Left cardiac atrium (tissue), 4 donors: Measurements from ENCODE around the gene NACC1. TPM values are rescaled to one million over a fixed set of nuclear protein-coding genes. Genes with fewer than 3 reads are reported as not detected.

Experiments used
- ATAC-seq, 2 donors: fragments of 200-7000 bp; cut with Tn5 transposase; one replicate each; pipeline ENCODE4 v1.9.1; 2020; ENCODE audit warnings: mild to moderate bottlenecking in 2 of 2, moderate library complexity in 2 of 2
- DNase-seq: peaks from one replicate; pipeline ENCODE4 v3.0.0-alpha.2; 2020
- intact Hi-C, 2 donors: fragments of 100-400 bp; cut with DNase I; formaldehyde crosslinking; loops; one replicate each; pipeline versions ENCODE4 v1.14.1 to v1.15.1; 2022 to 2023
- total RNA-seq, 2 donors: library from RNA; stranded (reverse); fragmentation: NEBNext Ultra II Directional; extraction: Animal tissue kit (Norgen Biotek cat#: 25700); gene quantifications; one replicate each; pipeline ENCODE4 v1.2.1, GENCODE V29; 2021
- donor health status: DM: no; HTN: yes; CAD: no.
- donor health status: DM: no; HTN: yes; CAD: no; lungs with severe emphysema.
- donor health status: DM: yes; HTN: yes; CAD: no.
- donor health status: Dilated cardiomyopathy.

Gene NACC1
- total RNA-seq, 2 donors from 2014 or later, result 34.9 to 47.8 TPM

DNA sequence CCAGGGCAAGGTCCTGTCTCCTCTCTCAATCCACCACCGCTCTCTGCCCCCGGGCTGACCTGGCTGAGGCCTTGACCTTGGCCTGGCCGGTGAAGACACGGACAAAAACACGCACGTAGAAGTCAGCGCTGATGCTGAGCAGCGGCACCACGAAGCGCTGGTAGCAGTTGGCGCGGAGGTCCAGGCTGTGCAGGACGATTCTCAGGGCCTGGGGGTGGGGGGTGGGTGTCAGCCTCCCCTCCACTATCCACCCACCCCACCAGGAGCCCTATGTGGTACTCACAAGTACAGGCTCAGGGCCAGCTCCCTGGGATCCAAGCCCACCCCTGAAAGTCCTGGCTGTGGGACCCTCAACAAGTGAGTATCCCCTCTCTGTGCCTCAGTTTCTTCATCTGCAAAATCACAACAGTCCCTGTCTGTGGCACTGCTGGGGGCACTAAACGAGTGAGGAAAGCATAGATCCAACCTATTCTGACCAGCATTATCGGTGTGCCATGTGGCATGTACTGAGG, 7.9 kb upstream of the NACC1 start:
- DNase-seq (no peak), ATAC-seq (no peak)
- intact Hi-C loops, result no loop called here

DNA sequence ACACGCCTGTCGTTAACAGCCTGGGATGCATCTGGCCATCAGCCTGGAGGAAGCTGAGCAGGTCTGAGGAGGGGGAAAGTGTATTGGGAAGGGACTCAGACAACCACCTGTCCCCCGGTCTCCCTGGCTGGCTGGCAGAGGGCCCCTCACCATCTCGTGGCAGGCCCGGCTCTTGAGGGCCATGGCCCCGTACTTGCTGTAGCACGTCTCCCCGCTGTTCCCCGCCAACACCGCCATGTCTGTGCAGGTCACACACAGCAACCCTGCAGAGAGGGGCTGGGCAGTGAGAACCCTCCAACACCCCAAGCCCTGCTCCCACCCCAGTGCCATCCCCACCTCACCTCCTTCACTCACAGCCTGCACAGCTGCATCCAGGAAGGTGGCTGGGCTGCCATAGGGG, 5.5 kb upstream of the NACC1 start:
- ATAC-seq (no peak), DNase-seq (no peak)
- intact Hi-C loops, result no loop called here

GRCh38 chr19:13115936-13116281, 2.2 kb upstream of the NACC1 start:
- ATAC-seq, result no peak
- DNase-seq, result no peak
- intact Hi-C loops, result no loop called here

- ATAC-seq, result peak; percentile 79 to 83
- DNase-seq, result peak; percentile 95
- intact Hi-C loops, result no loop called here
Observed at GRCh38 chr19:13116282-13117175, 1.5 kb upstream of the NACC1 start, which contains the start of gene TRMT1. TRMT1 (minus strand) TSS chr19:13116740; CDS start chr19:13116399, 341 bp downstream.

- peak; percentile 1 to 2 for ATAC-seq
- DNase-seq, result no peak
- intact Hi-C loops, result no loop called here
Observed at GRCh38 chr19:13117176-13117771, 790 bp upstream of the NACC1 start.

- intact Hi-C loops, result no loop called here
- DNase-seq, result peak; percentile 59
Observed at GRCh38 chr19:13118424-13119193, 545 bp downstream of the NACC1 start.

DNA sequence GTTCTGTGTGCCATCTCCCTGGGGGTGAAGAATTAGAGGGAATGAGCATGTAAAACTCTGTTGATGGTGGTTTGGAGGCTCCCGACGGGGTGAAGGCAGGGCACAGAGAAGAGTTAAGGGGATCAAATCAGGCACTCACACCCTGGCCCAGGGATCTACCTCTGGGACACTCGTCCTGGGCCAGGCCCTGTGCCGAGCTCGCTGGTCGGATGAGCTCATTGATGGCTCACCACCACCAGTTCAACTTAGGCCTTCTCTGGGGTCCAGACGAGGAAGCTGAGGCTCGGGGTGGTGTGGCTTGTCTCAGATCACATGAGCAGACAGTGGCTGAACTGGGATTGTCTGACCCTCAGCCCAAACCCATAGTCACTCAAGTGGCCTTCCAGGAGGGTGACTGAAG, 1.6 kb downstream of the NACC1 start:
- ATAC-seq (no peak), DNase-seq (no peak)
- intact Hi-C loops, result no loop called here

More at GRCh38 chr19:13118424-13119193, 545 bp downstream of the NACC1 start:
- ATAC-seq, result peak in 1 of 2 donors; percentile 19

DNA sequence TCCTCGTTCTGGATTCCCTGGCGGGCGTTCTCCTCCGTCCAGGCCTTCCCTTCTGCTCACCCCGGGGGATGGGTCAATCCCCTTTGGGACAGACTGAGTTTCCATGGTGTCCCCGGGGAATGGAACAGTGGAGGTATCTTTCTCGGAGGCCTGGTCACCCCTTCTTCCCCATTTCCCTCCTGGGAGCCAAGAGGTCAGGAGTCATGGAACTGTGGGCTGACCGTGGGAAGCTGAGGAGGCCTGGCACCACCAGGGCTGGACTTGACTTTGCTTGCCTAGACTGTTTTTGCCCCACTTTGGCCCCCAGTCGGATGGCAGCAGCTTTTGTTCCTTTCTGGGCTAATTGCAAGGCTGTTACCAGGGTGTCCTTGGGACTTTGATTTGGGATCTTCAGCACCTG, 2.0 kb downstream of the NACC1 start:
- intact Hi-C loops, result no loop called here
- ATAC-seq (no peak), DNase-seq (no peak)

- intact Hi-C loops, result no loop called here
- ATAC-seq (no peak), DNase-seq (no peak)
Observed at GRCh38 chr19:13120817-13121216, 2.8 kb downstream of the NACC1 start.

GRCh38 chr19:13121551-13122274, 3.6 kb downstream of the NACC1 start:
- intact Hi-C loops, result no loop called here
- DNase-seq, result no peak
- ATAC-seq, result no peak

DNA sequence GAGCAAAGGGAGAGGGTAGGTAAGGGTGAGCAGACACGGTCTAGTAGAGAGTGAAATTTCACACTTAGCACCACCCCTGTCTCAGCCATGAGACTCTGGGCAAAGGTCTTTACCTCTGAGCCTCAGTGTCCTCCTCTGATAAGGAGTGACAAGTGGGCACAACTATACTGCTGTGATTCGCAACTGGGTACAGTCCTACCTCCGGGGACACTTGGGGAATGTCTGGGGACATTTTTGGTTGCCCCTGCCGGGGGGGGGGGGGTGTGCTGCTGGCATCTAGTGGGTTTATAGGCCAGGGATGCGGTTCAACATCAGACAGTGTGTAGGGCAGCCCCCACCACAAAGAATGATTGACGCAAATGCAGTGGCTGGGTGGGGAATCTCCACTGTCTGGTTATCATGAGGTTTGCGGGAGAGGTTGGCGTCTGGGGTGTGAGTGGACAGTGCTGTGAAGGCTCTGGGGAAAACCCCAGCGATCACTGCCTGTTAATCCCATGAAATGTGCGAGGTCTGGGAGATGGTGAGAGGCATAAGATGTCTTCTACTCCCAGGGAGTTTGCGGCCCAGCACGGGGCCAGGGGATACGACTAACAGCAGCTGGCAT, 4.3 kb downstream of the NACC1 start:
- ATAC-seq (no peak), DNase-seq (no peak)
- intact Hi-C loops, result no loop called here

GRCh38 chr19:13122980-13123957, 5.2 kb downstream of the NACC1 start:
- no peak for DNase-seq
- intact Hi-C loops, result no loop called here
- no peak for ATAC-seq

- no peak for DNase-seq
- no peak for ATAC-seq
- intact Hi-C loops, result no loop called here
Observed at GRCh38 chr19:13127051-13127450, 9.0 kb downstream of the NACC1 start.

- intact Hi-C loops, result no loop called here
- DNase-seq (no peak), ATAC-seq (no peak)
Observed at GRCh38 chr19:13127811-13128575, 9.9 kb downstream of the NACC1 start.

DNA sequence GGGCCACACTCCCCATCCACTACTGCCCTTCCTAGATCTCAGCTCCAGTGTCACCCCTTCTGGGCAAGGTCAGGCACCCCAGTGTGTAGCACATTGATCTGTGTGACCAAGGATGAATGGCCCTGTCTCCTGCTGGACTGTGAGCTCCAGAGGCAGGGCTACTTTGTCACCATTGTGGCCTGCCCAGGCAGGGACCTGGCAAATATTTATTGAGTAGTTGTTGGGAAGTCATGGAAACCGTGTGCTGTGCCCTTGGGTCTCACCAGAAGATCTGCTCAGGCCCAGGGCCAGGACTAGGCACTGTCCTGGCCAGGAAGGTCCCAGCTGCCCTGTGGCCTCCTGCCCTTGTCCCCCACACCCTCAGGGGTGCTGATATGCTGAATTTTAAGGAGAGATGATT, 10.5 kb downstream of the NACC1 start:
- intact Hi-C loops, result no loop called here
- DNase-seq (no peak), ATAC-seq (no peak)

- no peak for DNase-seq
- ATAC-seq, result no peak
- intact Hi-C loops, result no loop called here
Observed at GRCh38 chr19:13129384-13129783, 11.3 kb downstream of the NACC1 start.
